ENCODE data around the gene ELMO1.

DNA sequence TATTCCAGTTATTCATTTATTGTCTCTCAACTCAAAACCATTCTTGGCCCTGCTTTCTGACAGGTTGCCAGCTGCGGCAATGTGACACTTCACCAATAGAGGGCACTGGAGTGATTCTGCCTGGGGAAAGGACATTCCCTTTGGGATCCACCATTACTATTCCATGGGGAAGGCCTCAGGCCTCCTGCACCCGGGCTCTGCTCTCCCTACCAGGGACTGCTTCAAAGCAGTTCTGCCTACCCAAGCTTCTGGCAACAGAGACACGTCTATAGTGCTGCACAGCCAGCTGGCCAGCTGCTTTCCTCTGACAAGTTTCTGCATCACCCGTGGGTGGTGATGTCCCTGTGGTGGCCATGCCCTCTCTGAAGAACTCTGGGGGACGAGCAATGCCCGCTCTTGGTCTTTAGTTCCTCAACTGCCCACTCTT, 163.8 kb downstream of the ELMO1 start:
- TF ChIP-seq CTCF (IDR thresholded peaks at IDR 0.05) (peak; percentile 49 to 76 (median 60)), POLR2AphosphoS5 (IDR thresholded peaks at IDR 0.05) (peak in 1 of 2 donors; percentile 46), POLR2A (IDR thresholded peaks at IDR 0.05) (no peak), EP300 (IDR thresholded peaks at IDR 0.05) (no peak)
